NCI-H1048 (cell line): ENCODE data around the gene ANKRD36B.
"Not testable (repeated sequence)": the region's sequence is repeated elsewhere in the genome, so short reads cannot be mapped to it uniquely, and the experiment has no call there.

Source experiments
- DNase-seq: peaks from one replicate; lab custom pipeline; 2025; lab: John Stamatoyannopoulos, UW

Gene ANKRD36B

GRCh38 chr2:97549058-97549457 is 40.6 kb downstream of the ANKRD36B start:
- DNase-seq: not testable (repeated sequence)

- not testable (repeated sequence) for DNase-seq
Observed at GRCh38 chr2:97548536-97548935, 41.1 kb downstream of the ANKRD36B start.

GRCh38 chr2:97546711-97547110 is 43.0 kb downstream of the ANKRD36B start:
- no peak for DNase-seq

- not testable (repeated sequence) for DNase-seq
Observed at GRCh38 chr2:97544911-97545310, 44.8 kb downstream of the ANKRD36B start.

GRCh38 chr2:97525904-97526303 is 63.8 kb downstream of the ANKRD36B start:
- not testable (repeated sequence) for DNase-seq

- not testable (repeated sequence) for DNase-seq
Observed at GRCh38 chr2:97523816-97524215, 65.9 kb downstream of the ANKRD36B start.

GRCh38 chr2:97522916-97523555 is 66.6 kb downstream of the ANKRD36B start:
- DNase-seq: not testable (repeated sequence)

- not testable (repeated sequence) for DNase-seq
Observed at GRCh38 chr2:97495651-97496050, 94.0 kb downstream of the ANKRD36B start.

- DNase-seq: not testable (repeated sequence)
Observed at GRCh38 chr2:97490141-97490540, 99.5 kb downstream of the ANKRD36B start.
